ENCODE results near the gene ZBTB7C. TPM values are rescaled to one million over a fixed set of nuclear protein-coding genes. Genes with fewer than 3 reads are reported as not detected.

ZBTB7C gene
- total and polyA plus RNA-seq, 2 of the 8 experiments (the other 6 are each of a cell fraction or from before 2014, with no cell fraction given): 0.15 to 0.45 TPM

- DNase-seq (ENCODE audit: low read depth in 1 of 2, low spot score in 2 of 2) (no peak), FAIRE-seq (no peak)
- H4K20me1 ChIP-seq (replicated peaks in 1 of 2; ENCODE audit: control insufficient read depth in 1 of 2, insufficient read depth in 2 of 2, low read length in 2 of 2): no peaks in the 10 kb centered on the region
- H4K8ac ChIP-seq (ENCODE audit: extremely low read depth, insufficient read depth, low read length): no peak overlapping the region
- WGBS, 2 experiments (ENCODE audit: extremely low coverage in 1 of 2, insufficient coverage in 1 of 2, insufficient read length in 1 of 2, insufficient replicate concordance in 2 of 2, low coverage in 1 of 2, low lambda C conversion rate in 2 of 2, missing lambda C conversion rate in 1 of 2): 93% methylated on average over 4 of the region's 4 CpGs; no CpG with 5 or more reads in 1 of the 2 experiments
- POLR2A ChIA-PET (ENCODE audit: partially characterized antibody): no interaction called here
- no peak overlapping the region for H3K4me2 ChIP-seq (ENCODE audit: insufficient read depth in 1 of 2, low read depth in 2 of 2, low read length in 2 of 2)
- no peaks in the 10 kb centered on the region for H3K36me3 ChIP-seq (ENCODE audit: control insufficient read depth in 2 of 4, insufficient read depth in 4 of 4, low read length in 3 of 4)
- no peak overlapping the region for H3K4me3 ChIP-seq (ENCODE audit: extremely low read depth in 1 of 4, insufficient read depth in 2 of 4, low read depth in 3 of 4, low read length in 4 of 4)
- H3K23me2 ChIP-seq (ENCODE audit: low read depth, low read length): no peaks in the 10 kb centered on the region
- no peak overlapping the region for H2AK5ac ChIP-seq (ENCODE audit: low read depth, low read length)
- TF ChIP-seq NRF1 (IDR thresholded peaks at IDR 0.05; ENCODE audit: low read depth, low read length) (no peak), SP2 (IDR thresholded peaks at IDR 0.05; ENCODE audit: low read length) (no peak), HDAC6 (IDR thresholded peaks at IDR 0.05; ENCODE audit: low read depth, low read length) (no peak), KDM5A (IDR thresholded peaks at IDR 0.05; ENCODE audit: low read length) (no peak), JUND (IDR thresholded peaks at IDR 0.05; ENCODE audit: low read length) (no peak), SIN3A (conservative IDR thresholded peaks at IDR 0.05 in 1 of 2, IDR thresholded peaks at IDR 0.05 in 1 of 2; ENCODE audit: low read depth in 1 of 2, low read length in 2 of 2) (no peak)
- TF ChIP-seq, protein P1, sequence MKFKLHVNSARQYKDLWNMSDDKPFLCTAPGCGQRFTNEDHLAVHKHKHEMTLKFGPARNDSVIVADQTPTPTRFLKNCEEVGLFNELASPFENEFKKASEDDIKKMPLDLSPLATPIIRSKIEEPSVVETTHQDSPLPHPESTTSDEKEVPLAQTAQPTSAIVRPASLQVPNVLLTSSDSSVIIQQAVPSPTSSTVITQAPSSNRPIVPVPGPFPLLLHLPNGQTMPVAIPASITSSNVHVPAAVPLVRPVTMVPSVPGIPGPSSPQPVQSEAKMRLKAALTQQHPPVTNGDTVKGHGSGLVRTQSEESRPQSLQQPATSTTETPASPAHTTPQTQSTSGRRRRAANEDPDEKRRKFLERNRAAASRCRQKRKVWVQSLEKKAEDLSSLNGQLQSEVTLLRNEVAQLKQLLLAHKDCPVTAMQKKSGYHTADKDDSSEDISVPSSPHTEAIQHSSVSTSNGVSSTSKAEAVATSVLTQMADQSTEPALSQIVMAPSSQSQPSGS (IDR thresholded peaks at IDR 0.05; ENCODE audit: low read length): no peak
- H3K4ac ChIP-seq (replicated peaks; ENCODE audit: insufficient read length, low read depth, low read length): no peak overlapping the region
- no peak overlapping the region for H2BK15ac ChIP-seq (ENCODE audit: low read length)
- H3K14ac ChIP-seq (ENCODE audit: insufficient read length): no peak overlapping the region
- H2BK20ac ChIP-seq (ENCODE audit: low read length): no peak overlapping the region
- no peak overlapping the region for H2BK120ac ChIP-seq (replicated peaks; ENCODE audit: low read depth, low read length)
- no peak overlapping the region for H2AFZ ChIP-seq (ENCODE audit: low read length)
- CTCF ChIA-PET (ENCODE audit: partially characterized antibody): interaction anchor here (0.7 to 2.2 kb wide), 7 partner anchors 10 to 948 kb away, joined by 3 to 7 read pairs (median 3); no protein-coding TSS in a partner anchor
- H4K5ac ChIP-seq (ENCODE audit: insufficient read length, low read depth, low read length): no peak overlapping the region
- no peaks in the 10 kb centered on the region for H3K79me2 ChIP-seq (ENCODE audit: control insufficient read depth in 1 of 2, insufficient read depth in 2 of 2, low read length in 2 of 2)
- no peak overlapping the region for H2BK5ac ChIP-seq (ENCODE audit: low read depth, low read length)
- peaks cover 0 to 2% (median 2%) of the 10 kb centered on the region in 4 experiments; a peak in 2 of 7 replicates for H3K27me3 ChIP-seq (replicated peaks in 1 of 4; ENCODE audit: control insufficient read depth in 3 of 4, extremely low read depth in 1 of 4, insufficient read depth in 3 of 4, low read length in 3 of 4)
- no peaks in the 10 kb centered on the region for H3K79me1 ChIP-seq (ENCODE audit: low read depth, low read length)
- H3K56ac ChIP-seq (replicated peaks; ENCODE audit: insufficient read length, low read depth, low read length): no peak overlapping the region
- H3K18ac ChIP-seq (ENCODE audit: extremely low read depth, low read length): no peak overlapping the region
- no peak overlapping the region for H2BK12ac ChIP-seq (ENCODE audit: low read depth, low read length)
- no peak overlapping the region for H3K27ac ChIP-seq (ENCODE audit: low read depth, low read length)
- H3K4me1 ChIP-seq (replicated peaks in 1 of 4; ENCODE audit: control insufficient read depth in 3 of 4, insufficient read depth in 4 of 4, low read length in 3 of 4): peaks cover 0 to 3% (median 0%) of the 10 kb centered on the region in 4 experiments; a peak in 2 of 7 replicates
- no peak overlapping the region for H4K91ac ChIP-seq (replicated peaks; ENCODE audit: insufficient read length, low read length)
- H3K23ac ChIP-seq (ENCODE audit: insufficient read length): no peak overlapping the region
- H3K9me3 ChIP-seq (ENCODE audit: insufficient read depth in 2 of 2, low read depth in 1 of 2, low read length in 1 of 2): no peaks in the 10 kb centered on the region
- H3K9ac ChIP-seq (replicated peaks in 1 of 4; ENCODE audit: extremely low read depth in 1 of 4, low read depth in 3 of 4, low read length in 3 of 4): no peak overlapping the region
Observed at GRCh38 chr18:48152549-48152948, 256.6 kb downstream of the ZBTB7C start.
